ENCODE results near the gene SOX1. TPM values are rescaled to one million over a fixed set of nuclear protein-coding genes. Genes with fewer than 3 reads are reported as not detected.

SOX1 gene
- total and polyA plus RNA-seq, 10 of the 15 experiments (the other 5 are each of a cell fraction or from before 2014, with no cell fraction given): not detected

GRCh38 chr13:112060282-112060830 lies 6.6 kb upstream of the SOX1 start:
- WGBS (ENCODE audit: insufficient coverage, insufficient replicate concordance, low lambda C conversion rate, missing lambda C conversion rate): 21% methylated on average over 14 of the region's 14 CpGs
- SMC1A ChIA-PET (ENCODE audit: uncharacterized antibody, unreplicated experiment): no interaction called here
- H3K36me3 ChIP-seq (ENCODE audit: control insufficient read depth in 2 of 2, insufficient read depth in 2 of 2, low read length in 1 of 2): no peaks in the 10 kb centered on the region
- H3K9me3 ChIP-seq (replicated peaks; ENCODE audit: control insufficient read depth, insufficient read depth, low read length): no peaks in the 10 kb centered on the region; the same call in 2 of the 3 replicates
- H2AFZ ChIP-seq (ENCODE audit: control insufficient read depth, low read depth, low read length): no peak overlapping the region
- FAIRE-seq (no peak), ATAC-seq (no peak), DNase-seq (ENCODE audit: low read depth, low spot score) (no peak)
- intact Hi-C loops (cut with micrococcal nuclease; ENCODE audit: unreplicated experiment): no loop called here
- RAD21 ChIA-PET (ENCODE audit: unreplicated experiment): no interaction called here
- CTCF ChIA-PET: no interaction called here
- no peaks in the 10 kb centered on the region for H4K20me1 ChIP-seq (ENCODE audit: control insufficient read depth, insufficient read depth)
- in situ Hi-C loops (cut with MboI): no loop called here
- H3K79me2 ChIP-seq (ENCODE audit: control insufficient read depth, insufficient read depth, low read length): no peaks in the 10 kb centered on the region
- POLR2A ChIA-PET: no interaction called here
- H3K9ac ChIP-seq (ENCODE audit: control insufficient read depth, insufficient read depth, low read length): no peak overlapping the region
- H3K27ac ChIP-seq (ENCODE audit: control insufficient read depth, insufficient read depth): no peak overlapping the region
- no TSS peak for BruUV-seq (replicated peaks)
- no peaks in the 10 kb centered on the region for H3K4me1 ChIP-seq (ENCODE audit: control insufficient read depth, insufficient read depth, low read length)
- TF ChIP-seq CREM (IDR thresholded peaks at IDR 0.05; ENCODE audit: low read depth) (no peak), EP300 (IDR thresholded peaks at IDR 0.05; ENCODE audit: borderline replicate concordance in 1 of 2, control insufficient read depth in 1 of 2, low read depth in 2 of 2, low read length in 2 of 2) (no peak), MEF2B (IDR thresholded peaks at IDR 0.05; ENCODE audit: partially characterized antibody, poor library complexity, severe bottlenecking) (no peak), IRF3 (IDR thresholded peaks at IDR 0.05) (no peak), ZSCAN29 (IDR thresholded peaks at IDR 0.05) (no peak), TARDBP (IDR thresholded peaks at IDR 0.05; ENCODE audit: borderline replicate concordance) (no peak), SRF (IDR thresholded peaks at IDR 0.05; ENCODE audit: low read depth in 2 of 2, low read length in 2 of 2) (no peak)
- no peak overlapping the region for H3K4me3 ChIP-seq
- H3K4me2 ChIP-seq (ENCODE audit: control insufficient read depth, insufficient read depth): no peak overlapping the region
- no peaks in the 10 kb centered on the region; a peak in 1 of 4 replicates for H3K27me3 ChIP-seq (replicated peaks in 1 of 2; ENCODE audit: control insufficient read depth in 2 of 2, insufficient read depth in 2 of 2, low read length in 1 of 2)
